HG03064 (cell line): ENCODE data around the gene PAX3.
"Not testable (repeated sequence)": the region's sequence is repeated elsewhere in the genome, so short reads cannot be mapped to it uniquely, and the experiment has no call there.

ENCODE experiments used
- ATAC-seq: cut with Tn5 transposase; IDR thresholded peaks from one replicate; pipeline ENCODE4 v1.9.1; 2021; ENCODE audit warnings: low read depth; ENCODE audit not compliant: unreplicated experiment

PAX3 gene

DNA sequence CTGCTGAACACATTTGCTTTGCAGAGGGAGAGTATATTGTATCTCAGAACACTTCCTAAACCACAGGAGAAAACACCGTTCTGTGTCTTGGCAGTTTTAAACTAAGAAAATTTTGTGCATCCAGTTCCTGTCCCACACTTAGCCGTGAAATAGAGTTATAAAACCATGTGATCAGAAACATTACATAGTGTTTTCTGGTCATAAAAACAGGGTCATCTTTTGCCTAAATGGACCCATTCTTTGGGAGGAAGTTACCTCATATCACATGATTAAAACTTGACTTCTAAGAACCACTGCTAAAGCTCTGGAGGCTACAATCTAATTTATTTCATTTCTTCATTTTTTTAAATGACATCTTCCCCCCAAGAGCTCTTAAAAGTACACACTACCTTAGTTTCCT is 138.7 kb downstream of the PAX3 start:
- no peak for ATAC-seq

DNA sequence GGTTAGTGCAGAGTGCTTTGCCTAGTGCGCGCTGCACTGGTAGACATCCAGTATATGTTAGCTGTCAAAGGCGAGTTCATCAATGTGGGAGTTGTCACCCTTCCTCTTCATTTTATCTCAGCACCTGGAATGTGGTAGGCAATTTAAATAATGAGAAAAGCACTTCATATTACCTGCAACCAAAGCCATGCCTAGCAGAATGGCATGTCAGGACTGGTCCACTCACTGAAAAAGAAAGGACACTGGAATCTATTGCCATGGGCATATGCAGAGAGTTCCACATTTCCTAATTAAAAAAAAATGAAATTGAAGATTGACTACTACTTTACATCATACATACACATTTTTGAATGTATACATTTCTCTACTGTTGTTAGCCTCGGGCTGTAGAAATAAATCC is 139.6 kb downstream of the PAX3 start:
- no peak for ATAC-seq

- not testable (repeated sequence) for ATAC-seq
Observed at GRCh38 chr2:222155003-222155664, 143.7 kb downstream of the PAX3 start.
